Panc1 (cell line): Measurements from ENCODE around the gene SKP1. TPM values are rescaled to one million over a fixed set of nuclear protein-coding genes. Genes with fewer than 3 reads are reported as not detected.
A peak's percentile ranks its signal among the peaks of the same experiment; 100 is the strongest.

Experiments
- ATAC-seq: fragments of 200-7000 bp; cut with Tn5 transposase; 2 replicates; pipeline ENCODE4 v1.9.1; 2020; ENCODE audit warnings: mild to moderate bottlenecking, moderate library complexity
- BruUV-seq: library from RNA; stranded (reverse); fragments of 400-500 nt; replicated peaks from 2 replicates; lab custom pipeline; 2021; lab: Mats Ljungman, UMichigan
- CTCF ChIA-PET: fragments of 300-600 bp; sonication (Branson Sonifier 250); formaldehyde crosslinking; loops from one replicate; lab custom pipeline; 2022; ENCODE audit warnings: antibody characterized with exemption; lab: Charles Lee
- POLR2A ChIA-PET: fragments of 300-600 bp; sonication (Branson Sonifier 250); formaldehyde crosslinking; loops from one replicate; lab custom pipeline; 2022; ENCODE audit warnings: antibody characterized with exemption; lab: Charles Lee
- DNase-seq: peaks from one replicate; pipeline ENCODE4 v3.0.0-alpha.2; 2010; ENCODE audit warnings: low read depth, low spot score
- H3K27ac ChIP-seq: 2 replicates; pipeline ENCODE4 v1.5.1; 2011; ENCODE audit warnings: mild to moderate bottlenecking, low read length, inconsistent platforms
- H3K27me3 ChIP-seq: fragments of 200-500 bp; sonication (Bioruptor generic); 2 replicates; pipeline ENCODE4 v1.6.0; 2014; ENCODE audit warnings: low read length, inconsistent platforms; ENCODE audit not compliant: control insufficient read depth, insufficient read depth
- H3K36me3 ChIP-seq: fragments of 200-500 bp; sonication (Bioruptor generic); 2 replicates; pipeline ENCODE4 v1.5.1; 2014; ENCODE audit warnings: inconsistent platforms, mild to moderate bottlenecking, low read length, moderate library complexity; ENCODE audit not compliant: control insufficient read depth, insufficient read depth
- H3K4me1 ChIP-seq: 2 replicates; pipeline ENCODE4 v1.5.1; 2011; ENCODE audit warnings: inconsistent platforms, mild to moderate bottlenecking, low read length, moderate library complexity; ENCODE audit not compliant: control insufficient read depth, insufficient read depth
- H3K4me3 ChIP-seq, 2 experiments: 2 replicates each; pipeline ENCODE4 v1.5.1; 2011 to 2012; ENCODE audit warnings: low read depth in 2 of 2, low read length in 2 of 2, mild to moderate bottlenecking in 2 of 2, inconsistent platforms in 1 of 2, moderate library complexity in 1 of 2
- H3K9me3 ChIP-seq: fragments of 200-500 bp; sonication (Bioruptor generic); 2 replicates; pipeline ENCODE4 v1.5.1; 2014; ENCODE audit warnings: low read depth, mild to moderate bottlenecking, inconsistent platforms, low read length, moderate library complexity; ENCODE audit not compliant: control insufficient read depth, insufficient read depth
- POLR2AphosphoS5 ChIP-seq: IDR thresholded peaks from 2 replicates; pipeline ENCODE4 v1.6.1; 2012; ENCODE audit warnings: mild to moderate bottlenecking, low read depth, low read length, moderate library complexity
- REST ChIP-seq, 2 experiments: IDR thresholded peaks; 2 replicates each; pipeline ENCODE4 v1.6.1; 2011 to 2012; ENCODE audit warnings: low read depth in 2 of 2, control low read depth in 1 of 2, low read length in 1 of 2, mild to moderate bottlenecking in 1 of 2, moderate library complexity in 1 of 2; ENCODE audit not compliant: insufficient read depth in 1 of 2
- SIN3A ChIP-seq: IDR thresholded peaks from 2 replicates; pipeline ENCODE4 v1.6.1; 2012; ENCODE audit warnings: low read depth, mild to moderate bottlenecking, low read length, moderate library complexity, borderline replicate concordance; ENCODE audit not compliant: insufficient read depth
- TCF7L2 ChIP-seq: IDR thresholded peaks from 2 replicates; pipeline ENCODE4 v1.6.1; 2011; ENCODE audit warnings: mild to moderate bottlenecking, low read depth, low read length, inconsistent platforms
- in situ Hi-C: cut with HindIII; loops from 2 replicates; pipeline ENCODE4 v1.10.0; 2016; ENCODE audit warnings: low sequenced_read_pairs, low pct_unique_long_range_greater_than_20kb
- intact Hi-C: fragments of 100-400 bp; cut with micrococcal nuclease; formaldehyde crosslinking; loops from one replicate; pipeline ENCODE4 v1.10.0; 2022; ENCODE audit not compliant: unreplicated experiment
- total RNA-seq: library from RNA; stranded (reverse); gene quantifications from one replicate; pipeline ENCODE4 v1.2.1, GENCODE V29; 2021; ENCODE audit not compliant: unreplicated experiment
- TF ChIP-seq, protein P1 (sequence below): fragments of 450-650 bp; IDR thresholded peaks from 2 replicates; pipeline ENCODE4 v1.5.1; 2017; ENCODE audit warnings: mild to moderate bottlenecking

The SKP1 gene
- total RNA-seq, 1 experiment from 2014 or later, result 301 TPM

GRCh38 chr5:134113363-134113889, 63.3 kb downstream of the SKP1 start:
- POLR2A ChIA-PET, result no interaction called here
- in situ Hi-C loops (no loop called here), intact Hi-C loops (no loop called here)
- Histone ChIP-seq H3K9me3 (no peaks in the 10 kb centered on the region), H3K4me1 (peaks cover 8% of the 10 kb centered on the region; the same call in 1 of the 2 replicates), H3K36me3 (no peaks in the 10 kb centered on the region), H3K27ac (no peak overlapping the region), H3K4me3 (no peak overlapping the region), H3K27me3 (no peaks in the 10 kb centered on the region)
- no peak for DNase-seq
- TF ChIP-seq SIN3A (no peak), REST (IDR thresholded peaks at IDR 0.05; ENCODE audit: insufficient read depth in 1 of 2, low read depth in 2 of 2, low read length in 1 of 2) (no peak)
- CTCF ChIA-PET, result no interaction called here
- no TSS peak for BruUV-seq
- ATAC-seq, result no peak

DNA sequence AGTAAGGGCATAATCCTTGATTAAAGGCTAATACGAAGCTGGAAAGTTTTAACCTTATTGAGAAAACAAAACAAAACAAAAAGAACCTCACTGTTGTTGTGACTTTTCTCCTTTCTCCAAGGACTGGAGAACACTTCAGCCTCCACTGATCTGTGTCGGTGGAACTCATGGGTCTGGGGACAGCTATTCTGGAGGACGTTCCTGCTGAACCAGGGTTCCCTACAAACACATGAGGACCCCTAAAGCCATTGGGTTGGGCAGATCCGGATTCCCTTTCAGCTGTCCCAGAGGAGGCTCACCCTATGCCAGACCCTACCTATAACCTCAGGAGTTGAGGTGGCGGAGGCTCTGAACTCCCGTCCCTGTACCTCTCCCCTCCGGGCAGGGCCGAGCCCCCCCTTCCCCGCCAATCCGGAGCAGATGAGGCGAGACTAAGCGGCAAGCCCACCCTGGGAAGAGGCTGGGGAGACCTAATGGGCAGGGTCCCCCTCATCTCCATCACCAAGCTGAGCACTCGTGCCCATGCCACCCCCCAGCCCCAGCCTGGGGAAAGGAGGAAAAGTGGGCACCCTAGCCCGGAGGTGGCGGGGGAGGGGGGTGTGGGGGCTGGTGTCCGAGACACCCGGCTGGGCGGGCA, 63.9 kb downstream of the SKP1 start:
- CTCF ChIA-PET, result no interaction called here

More for the DNA sequence above, 63.9 kb downstream of the SKP1 start:
- Histone ChIP-seq H3K36me3 (no peaks in the 10 kb centered on the region), H3K27me3 (no peaks in the 10 kb centered on the region), H3K4me1 (peaks cover 6% of the 10 kb centered on the region; the same call in 1 of the 2 replicates), H3K27ac (peak overlapping the region; percentile 29; the same call in 1 of the 2 replicates), H3K4me3 (no peak overlapping the region), H3K9me3 (no peaks in the 10 kb centered on the region)
- no TSS peak for BruUV-seq
- ATAC-seq, result no peak
- TF ChIP-seq SIN3A (no peak), POLR2AphosphoS5 (no peak), TCF7L2 (no peak), REST (IDR thresholded peaks at IDR 0.05; ENCODE audit: insufficient read depth in 1 of 2, low read depth in 2 of 2, low read length in 1 of 2) (no peak)
- TF ChIP-seq, protein P1, sequence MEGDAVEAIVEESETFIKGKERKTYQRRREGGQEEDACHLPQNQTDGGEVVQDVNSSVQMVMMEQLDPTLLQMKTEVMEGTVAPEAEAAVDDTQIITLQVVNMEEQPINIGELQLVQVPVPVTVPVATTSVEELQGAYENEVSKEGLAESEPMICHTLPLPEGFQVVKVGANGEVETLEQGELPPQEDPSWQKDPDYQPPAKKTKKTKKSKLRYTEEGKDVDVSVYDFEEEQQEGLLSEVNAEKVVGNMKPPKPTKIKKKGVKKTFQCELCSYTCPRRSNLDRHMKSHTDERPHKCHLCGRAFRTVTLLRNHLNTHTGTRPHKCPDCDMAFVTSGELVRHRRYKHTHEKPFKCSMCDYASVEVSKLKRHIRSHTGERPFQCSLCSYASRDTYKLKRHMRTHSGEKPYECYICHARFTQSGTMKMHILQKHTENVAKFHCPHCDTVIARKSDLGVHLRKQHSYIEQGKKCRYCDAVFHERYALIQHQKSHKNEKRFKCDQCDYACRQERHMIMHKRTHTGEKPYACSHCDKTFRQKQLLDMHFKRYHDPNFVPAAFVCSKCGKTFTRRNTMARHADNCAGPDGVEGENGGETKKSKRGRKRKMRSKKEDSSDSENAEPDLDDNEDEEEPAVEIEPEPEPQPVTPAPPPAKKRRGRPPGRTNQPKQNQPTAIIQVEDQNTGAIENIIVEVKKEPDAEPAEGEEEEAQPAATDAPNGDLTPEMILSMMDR, result no peak
- DNase-seq, result no peak
- in situ Hi-C loops (no loop called here), intact Hi-C loops (no loop called here)
- POLR2A ChIA-PET, result interaction anchor here (0.6 kb wide), 1 partner anchor 877 kb away, joined by 7 read pairs; no protein-coding TSS in a partner anchor
